ENCODE results near the gene NDRG4.

NDRG4 gene

GRCh38 chr16:58556678-58557077, 56.7 kb downstream of the NDRG4 start:
- no peak for DNase-seq

Measured in CD4-positive, alpha-beta T cell treated with Interleukin-10 for 1 hour (primary cell).